GM23248 (cell line): ENCODE measurements around the gene SKI.

Experiments
- EZH2 ChIP-seq: fragments of 200-600 bp; sonication (generic); IDR thresholded peaks from 2 replicates; pipeline ENCODE4 v1.6.1; 2018; ENCODE audit warnings: antibody characterized with exemption, mild to moderate bottlenecking; ENCODE audit not compliant: insufficient read depth, poor library complexity, severe bottlenecking
- EZH2phosphoT487 ChIP-seq: fragments of 200-600 bp; sonication (generic); IDR thresholded peaks from 2 replicates; pipeline ENCODE4 v1.6.1; 2018; ENCODE audit warnings: antibody characterized with exemption, moderate library complexity, mild to moderate bottlenecking, low read depth; ENCODE audit not compliant: insufficient read depth

DNA sequence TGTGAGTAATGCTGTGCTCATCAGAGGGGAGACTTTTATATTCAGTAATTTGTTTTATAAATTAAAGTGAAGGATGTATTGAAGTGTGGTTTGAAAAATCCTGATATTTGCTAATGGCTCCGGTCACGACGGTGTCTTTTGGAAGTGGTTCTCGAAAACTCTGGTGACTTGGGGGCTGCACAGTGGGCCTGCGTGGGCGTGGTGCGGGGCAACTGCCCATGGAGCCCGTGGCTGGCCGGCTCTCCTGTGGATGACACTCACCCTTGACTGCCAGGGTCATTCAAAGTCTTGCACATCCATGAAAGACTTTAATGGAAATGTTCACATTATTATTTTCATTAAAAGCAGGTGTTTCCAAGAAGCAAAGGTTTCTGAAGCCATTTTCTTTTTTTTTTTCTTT, 41.2 kb upstream of the SKI start:
- TF ChIP-seq EZH2 (no peak), EZH2phosphoT487 (no peak)
